SH-SY5Y (cell line): ENCODE results near the gene RRBP1.

Experiments used
- GATA2 ChIP-seq: IDR thresholded peaks from 2 replicates; pipeline ENCODE4 v1.6.1; 2011; ENCODE audit warnings: mild to moderate bottlenecking, low read depth, low read length
- GATA3 ChIP-seq: IDR thresholded peaks from 2 replicates; pipeline ENCODE4 v1.6.1; 2011; ENCODE audit warnings: low read depth, mild to moderate bottlenecking, low read length, moderate library complexity

The RRBP1 gene

DNA sequence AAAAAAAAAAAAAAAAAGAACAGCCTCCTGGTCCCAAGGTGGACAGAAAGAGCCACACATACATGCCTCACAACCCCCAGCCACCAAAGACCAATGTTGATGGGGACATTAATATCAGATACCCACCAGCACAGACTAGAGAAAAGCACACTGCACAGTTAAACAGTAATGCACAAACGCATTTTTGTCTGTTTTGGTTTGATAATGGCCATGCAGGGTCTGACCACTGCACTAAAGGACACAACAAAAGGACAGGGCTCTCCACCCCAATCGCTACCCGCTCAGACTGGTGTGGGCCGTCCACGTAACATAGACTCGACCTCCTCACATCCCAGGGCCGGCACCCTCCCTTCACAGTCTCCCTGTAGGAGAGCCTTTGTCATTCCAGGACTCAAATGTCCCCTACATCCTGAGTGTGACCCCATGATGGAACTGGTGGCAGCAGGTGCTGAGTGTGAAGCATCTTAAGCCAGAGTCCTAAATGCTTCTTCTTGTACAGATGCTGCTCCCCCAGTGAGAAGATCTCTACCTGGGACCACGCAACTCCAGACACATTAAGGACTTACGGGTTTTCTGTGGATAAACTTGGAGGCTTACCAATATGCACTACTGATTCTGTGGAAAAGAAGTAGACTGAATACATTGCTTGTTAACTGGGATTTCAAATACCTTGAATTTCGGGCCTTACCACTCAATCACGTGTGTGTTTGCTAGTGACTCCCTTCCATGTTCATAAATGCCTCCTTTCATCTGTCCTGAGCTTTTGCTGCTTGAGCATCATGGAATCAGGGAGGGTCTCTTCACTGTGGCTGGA lies 28.0 kb downstream of the RRBP1 start:
- no peak for TF ChIP-seq GATA3
- no peak for TF ChIP-seq GATA2

DNA sequence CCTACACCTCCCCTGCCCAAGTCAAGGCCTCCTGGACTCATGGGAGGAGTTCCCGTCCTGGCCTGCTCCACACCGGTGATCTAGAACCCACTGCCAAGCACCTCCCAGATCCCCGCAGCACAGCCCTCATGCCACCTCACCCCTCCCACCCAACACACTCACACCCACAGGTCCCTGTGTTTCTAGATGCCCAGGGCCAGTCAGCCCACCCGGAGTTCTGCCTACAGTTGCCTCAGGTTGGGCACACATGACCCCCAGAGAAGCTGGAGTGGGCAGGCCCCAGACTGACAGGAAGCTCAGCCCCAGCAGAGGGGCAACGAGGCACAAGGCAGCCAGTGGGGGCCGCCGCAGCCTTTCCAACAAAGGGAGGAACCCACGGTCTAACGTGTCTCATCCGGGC lies 29.6 kb downstream of the RRBP1 start:
- TF ChIP-seq GATA3 = no peak
- no peak for TF ChIP-seq GATA2

DNA sequence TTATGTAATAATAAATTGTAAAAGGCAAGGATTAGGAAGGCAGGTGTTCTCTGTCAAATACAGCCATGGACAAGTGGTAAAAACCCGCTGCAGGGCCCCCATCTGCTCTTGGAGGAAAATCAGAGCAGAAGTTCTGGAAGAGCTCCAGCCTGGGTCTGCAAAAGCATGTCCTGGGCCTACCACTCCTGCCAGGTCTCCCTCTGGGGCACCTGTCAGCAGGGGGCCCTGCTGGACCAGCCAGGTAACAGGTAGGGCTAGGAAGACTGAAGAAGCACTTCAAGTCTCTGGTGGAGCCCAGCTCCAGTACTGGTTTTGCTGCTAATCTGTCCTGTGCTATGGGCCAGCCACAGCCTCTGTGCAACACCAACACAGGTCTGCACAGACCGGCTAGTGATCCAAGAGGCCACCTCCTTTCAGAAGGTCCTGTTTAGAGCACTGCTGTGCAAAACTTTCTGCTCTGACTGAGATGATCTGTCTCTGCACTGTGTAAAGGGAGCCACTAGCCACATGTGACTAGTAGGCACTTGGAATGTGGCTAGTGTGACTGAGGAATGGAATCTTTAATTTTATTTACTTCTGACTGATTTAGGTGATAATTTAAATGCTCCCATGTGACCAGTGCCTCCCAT lies 30.2 kb downstream of the RRBP1 start:
- TF ChIP-seq GATA3 (no peak), GATA2 (no peak)

DNA sequence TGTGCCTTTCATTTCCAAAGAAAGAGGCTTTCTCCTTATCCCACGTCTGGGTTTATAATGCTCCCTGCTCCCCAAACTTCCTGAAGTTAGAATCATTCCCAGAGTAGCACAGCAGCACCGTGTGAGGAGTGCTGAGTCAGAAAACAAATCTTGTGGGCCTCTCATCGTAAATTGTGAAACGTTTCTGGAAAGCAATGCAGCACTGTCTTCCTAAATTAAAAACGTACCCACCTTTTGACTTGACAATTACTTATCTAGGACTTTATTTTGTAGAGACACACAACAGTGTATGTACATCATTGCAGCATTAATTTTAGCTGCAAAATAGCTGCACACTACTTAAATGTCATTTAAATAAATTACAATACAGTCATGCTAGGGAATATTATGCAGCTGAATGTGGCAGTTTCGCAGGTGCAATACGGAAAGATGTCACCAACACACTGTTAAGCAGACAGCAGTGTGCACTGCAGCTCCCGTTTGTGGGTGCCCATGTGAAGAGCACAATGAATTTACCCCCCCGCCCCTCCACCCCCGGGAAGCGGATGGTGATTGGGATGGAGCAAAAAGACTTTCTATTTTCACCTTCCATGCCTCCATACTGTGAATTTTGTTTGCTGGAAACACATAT lies 30.8 kb downstream of the RRBP1 start:
- no peak for TF ChIP-seq GATA3
- TF ChIP-seq GATA2 = no peak

DNA sequence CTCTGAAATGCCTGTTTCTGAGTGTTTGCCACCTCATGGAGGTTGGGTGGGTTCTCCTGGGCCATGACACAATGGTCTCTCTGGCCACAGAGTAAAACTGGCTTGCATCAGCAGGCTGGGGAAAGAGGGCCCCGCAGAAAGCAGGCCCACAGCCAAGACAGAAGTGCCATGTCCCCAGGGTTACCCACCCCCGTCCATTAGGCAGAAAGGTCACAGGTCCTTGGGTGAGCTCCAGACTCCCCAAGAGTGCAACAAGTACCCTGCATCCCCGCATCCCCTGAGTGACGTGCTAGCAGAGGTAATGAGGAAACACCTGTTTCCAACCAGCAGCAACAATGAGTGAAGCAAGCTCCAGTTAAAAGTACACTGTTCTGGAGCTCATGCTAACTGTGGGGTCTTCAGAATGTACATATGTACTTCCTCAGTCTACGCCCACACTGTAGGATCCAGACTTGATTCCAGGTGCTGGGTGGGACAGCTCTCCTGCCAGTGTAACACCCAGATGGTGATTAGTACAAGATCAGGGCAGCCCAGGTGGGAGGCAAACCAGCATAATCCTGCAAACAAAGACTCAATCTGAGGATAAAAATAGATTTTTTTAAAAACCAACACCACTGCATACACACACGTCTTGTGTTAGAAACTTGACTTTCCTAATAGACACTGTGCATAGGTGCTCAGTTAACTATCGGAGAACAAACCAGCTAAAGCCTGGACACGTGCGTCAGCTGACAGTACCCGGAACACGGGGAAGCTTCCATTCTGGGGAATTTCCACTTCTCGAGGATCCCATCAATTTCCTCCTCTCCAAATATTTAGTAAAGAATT lies 31.5 kb downstream of the RRBP1 start:
- no peak for TF ChIP-seq GATA2
- no peak for TF ChIP-seq GATA3

DNA sequence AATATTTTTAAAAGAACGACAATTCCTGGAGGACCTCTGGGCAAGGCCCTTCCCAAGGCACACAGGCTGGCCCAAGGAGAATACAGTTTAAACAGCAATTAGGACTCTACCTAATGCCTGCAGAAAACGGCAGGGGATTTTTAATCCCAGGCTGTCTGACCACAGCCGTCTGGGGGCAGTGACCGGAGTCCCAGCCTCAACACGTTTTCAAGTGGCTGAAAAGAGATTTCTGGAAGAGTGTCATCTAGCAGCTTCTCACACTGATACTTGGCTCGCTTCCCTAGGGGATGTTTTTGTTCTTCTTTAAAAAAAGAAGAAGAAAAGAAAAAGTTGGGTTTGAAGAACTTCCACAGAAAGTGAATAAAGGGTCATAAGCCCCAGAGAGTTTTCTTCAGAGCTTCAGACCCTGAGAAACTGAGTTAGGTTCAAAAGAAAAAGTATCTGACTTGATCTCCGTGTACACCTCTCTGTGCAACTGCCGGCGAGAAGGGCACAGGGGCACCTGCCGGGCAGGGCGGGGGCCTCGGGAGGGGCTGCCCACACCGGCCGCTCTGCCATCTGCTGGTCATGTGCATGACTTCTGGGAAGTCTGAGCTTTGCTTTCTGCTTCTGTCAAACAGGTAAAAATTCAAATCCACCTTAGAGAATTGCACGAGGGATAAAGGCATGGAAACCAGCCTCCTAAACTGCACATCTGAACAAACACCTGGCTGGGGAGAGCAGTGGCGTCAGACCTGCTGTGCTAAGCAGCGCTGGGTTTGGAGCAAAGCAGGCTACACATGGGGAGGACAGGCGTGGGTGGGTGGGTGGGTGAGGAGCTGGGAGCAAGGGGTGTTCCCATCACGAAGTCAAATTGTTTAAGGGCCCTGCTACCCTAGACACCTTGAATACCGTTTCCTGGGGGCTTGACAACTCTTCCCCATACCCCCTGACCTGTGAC lies 33.0 kb downstream of the RRBP1 start:
- TF ChIP-seq GATA3 (no peak), GATA2 (no peak)

DNA sequence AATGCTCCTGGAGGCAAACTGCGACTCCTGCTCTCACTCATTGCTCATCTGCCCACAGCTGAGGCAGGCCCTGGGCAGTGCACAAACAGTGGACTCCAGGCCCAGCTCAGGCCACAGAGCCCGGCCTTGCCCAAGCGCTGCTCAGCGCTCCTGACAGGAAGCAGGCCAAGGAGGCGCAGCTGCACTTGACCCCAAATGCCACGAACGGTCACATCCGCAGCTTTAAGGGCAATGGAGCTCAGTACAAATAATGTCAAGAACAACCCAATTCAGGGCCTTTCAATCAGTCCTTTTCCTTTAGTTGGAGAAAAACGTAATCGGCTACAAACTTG lies 33.8 kb downstream of the RRBP1 start:
- no peak for TF ChIP-seq GATA2
- no peak for TF ChIP-seq GATA3

DNA sequence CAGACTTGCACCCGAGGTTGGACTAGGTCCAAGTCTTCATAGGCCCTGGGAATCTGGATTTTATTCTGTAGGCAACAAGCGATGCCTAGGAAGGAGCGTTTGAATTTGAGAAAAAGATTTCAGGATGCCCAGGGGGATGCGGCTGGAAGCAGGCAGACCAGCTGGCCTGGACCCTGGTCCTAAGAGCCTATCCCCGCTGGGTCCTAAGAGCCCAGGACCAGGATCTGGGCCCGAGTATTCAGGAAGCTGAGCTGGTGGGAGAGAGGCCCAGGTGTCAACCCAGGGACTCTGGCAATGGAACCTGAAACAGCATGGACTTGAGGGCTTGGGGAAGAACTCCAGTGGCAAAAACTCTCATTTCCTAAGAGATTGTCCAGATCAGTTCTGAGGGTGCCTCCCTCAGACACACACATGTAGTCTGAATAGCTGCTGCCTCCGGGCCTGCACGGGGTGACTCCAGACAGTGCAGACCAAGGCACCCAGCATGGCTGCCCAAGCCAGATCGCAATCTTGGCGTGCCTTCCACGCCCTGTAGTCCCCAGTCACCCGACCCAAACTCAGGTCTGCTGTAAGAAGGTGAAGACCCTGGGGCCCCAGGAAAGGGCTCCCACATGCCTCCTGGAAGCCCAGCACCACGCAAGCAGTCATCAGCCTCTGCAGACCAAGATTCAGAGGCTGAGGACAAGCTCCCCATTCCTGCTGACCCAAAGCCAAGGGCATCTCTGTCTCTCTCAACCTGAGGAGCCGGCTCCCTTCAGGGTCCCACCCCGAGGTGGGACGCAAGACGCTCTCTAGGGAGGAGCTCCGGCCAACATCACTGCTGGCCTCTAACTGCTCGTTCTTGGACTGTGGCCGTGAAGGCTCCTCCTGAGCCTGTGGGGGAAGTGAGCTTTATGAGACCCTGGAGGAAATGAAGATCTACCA lies 34.4 kb downstream of the RRBP1 start:
- TF ChIP-seq GATA3 (no peak), GATA2 (peak; percentile 41)

DNA sequence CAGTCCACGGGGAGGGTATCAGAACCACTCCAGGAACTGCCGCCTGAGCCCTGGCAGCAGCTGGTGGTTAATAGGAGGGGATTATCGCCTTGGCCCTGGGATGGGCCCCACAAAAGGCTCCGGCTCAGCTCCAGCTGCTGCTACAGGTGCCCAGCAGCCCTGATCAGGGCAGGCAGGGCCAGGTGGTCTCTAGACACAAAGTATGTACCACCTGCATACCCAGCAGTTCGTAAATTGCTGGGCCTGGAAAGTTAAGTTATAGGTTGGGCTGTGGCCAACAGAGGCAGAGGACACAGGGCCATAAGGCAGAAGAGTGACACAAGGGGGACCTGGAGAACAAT lies 35.1 kb downstream of the RRBP1 start:
- TF ChIP-seq GATA3 (no peak), GATA2 (no peak)

DNA sequence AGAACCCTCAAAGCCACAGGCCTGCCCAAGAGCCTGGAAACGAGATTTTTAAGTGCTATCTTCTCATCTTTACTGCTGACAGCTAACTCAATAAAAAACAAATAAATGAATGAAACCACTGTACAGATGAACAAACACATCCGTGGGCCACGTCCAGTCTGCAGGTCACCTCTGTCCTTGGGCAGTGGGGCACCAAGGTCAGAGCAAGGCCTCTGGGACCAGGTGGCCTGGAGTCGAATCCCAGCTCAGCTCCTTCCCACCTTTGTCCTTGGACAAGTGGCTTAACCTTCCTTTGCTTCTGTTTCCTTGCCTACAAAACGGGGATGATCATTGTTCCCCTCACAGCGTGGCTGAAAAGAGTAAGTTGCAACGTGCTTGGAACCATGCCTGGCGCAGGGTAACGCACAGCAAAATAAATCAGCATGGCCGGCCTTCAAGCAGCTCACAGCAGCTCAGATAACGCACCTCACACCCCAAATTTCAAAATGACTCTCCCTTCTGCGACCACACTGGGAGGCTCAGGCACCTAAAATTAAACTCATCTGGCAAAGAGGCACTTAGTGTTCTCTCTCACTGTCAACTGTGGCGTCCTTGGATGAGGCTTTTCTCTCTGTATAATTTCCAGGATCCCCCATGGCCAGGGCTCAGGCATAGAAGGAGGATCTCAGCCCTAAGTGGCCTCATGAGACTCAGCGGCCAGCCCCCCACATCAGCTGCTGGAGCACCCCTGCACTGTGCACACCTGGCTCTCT lies 35.7 kb downstream of the RRBP1 start:
- no peak; the same call in 1 of the 2 replicates for TF ChIP-seq GATA3
- peak; percentile 95 for TF ChIP-seq GATA2

DNA sequence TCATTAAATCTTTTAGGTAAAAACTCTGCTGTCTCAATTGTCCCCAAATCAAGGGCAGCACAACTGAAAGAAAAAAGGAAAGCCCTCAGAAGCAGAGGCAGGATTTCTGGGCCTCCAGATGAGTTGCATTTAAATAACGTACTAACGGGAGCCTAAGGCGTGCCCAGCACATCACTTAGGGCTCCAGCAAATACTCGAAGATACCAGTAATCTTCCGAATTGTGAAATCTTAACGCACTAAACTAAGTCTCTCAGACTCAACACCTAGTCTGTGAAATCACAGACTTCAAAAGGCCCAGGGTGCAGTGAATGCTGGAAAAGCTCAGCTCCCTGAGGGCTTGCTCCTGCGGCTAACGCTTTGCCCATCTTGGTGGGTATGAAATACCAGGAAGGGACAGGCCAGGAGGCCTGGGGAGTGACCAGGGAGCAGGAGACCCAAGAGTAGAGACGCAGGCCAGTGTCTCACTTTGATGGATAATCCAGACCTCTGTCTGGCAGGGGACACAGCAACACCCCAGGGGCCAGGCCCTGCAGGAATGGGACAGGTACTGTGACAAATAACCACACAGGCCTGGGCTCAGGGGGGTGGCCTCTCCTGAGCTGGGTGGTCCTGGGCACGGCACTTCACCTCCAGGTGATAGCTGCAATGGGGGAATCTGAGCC lies 36.4 kb downstream of the RRBP1 start:
- TF ChIP-seq GATA2 (no peak), GATA3 (no peak)
